Left cardiac atrium (tissue), 4 donors: ENCODE results near the gene NHERF1. TPM values are rescaled to one million over a fixed set of nuclear protein-coding genes. Genes with fewer than 3 reads are reported as not detected.

Experiments used
- ATAC-seq, 2 donors: fragments of 200-7000 bp; cut with Tn5 transposase; one replicate each; pipeline ENCODE4 v1.9.1; 2020; ENCODE audit warnings: mild to moderate bottlenecking in 2 of 2, moderate library complexity in 2 of 2
- DNase-seq: peaks from one replicate; pipeline ENCODE4 v3.0.0-alpha.2; 2020
- intact Hi-C, 2 donors: fragments of 100-400 bp; cut with DNase I; formaldehyde crosslinking; loops; one replicate each; pipeline versions ENCODE4 v1.14.1 to v1.15.1; 2022 to 2023
- total RNA-seq, 2 donors: library from RNA; stranded (reverse); fragmentation: NEBNext Ultra II Directional; extraction: Animal tissue kit (Norgen Biotek cat#: 25700); gene quantifications; one replicate each; pipeline ENCODE4 v1.2.1, GENCODE V29; 2021
- donor health status: DM: no; HTN: yes; CAD: no.
- donor health status: DM: no; HTN: yes; CAD: no; lungs with severe emphysema.
- donor health status: DM: yes; HTN: yes; CAD: no.
- donor health status: Dilated cardiomyopathy.

NHERF1 gene
- total RNA-seq, 2 donors from 2014 or later: 15.1 to 18.5 TPM

GRCh38 chr17:74760404-74761105, 12.1 kb downstream of the NHERF1 start:
- intact Hi-C loops: no loop called here
- no peak for DNase-seq
- ATAC-seq: peak in 1 of 2 donors; percentile 0

GRCh38 chr17:74761419-74761818, 13.0 kb downstream of the NHERF1 start:
- ATAC-seq (no peak), DNase-seq (no peak)
- intact Hi-C loops: no loop called here

GRCh38 chr17:74761931-74762330, 13.5 kb downstream of the NHERF1 start:
- ATAC-seq (no peak), DNase-seq (no peak)
- intact Hi-C loops: no loop called here

DNA sequence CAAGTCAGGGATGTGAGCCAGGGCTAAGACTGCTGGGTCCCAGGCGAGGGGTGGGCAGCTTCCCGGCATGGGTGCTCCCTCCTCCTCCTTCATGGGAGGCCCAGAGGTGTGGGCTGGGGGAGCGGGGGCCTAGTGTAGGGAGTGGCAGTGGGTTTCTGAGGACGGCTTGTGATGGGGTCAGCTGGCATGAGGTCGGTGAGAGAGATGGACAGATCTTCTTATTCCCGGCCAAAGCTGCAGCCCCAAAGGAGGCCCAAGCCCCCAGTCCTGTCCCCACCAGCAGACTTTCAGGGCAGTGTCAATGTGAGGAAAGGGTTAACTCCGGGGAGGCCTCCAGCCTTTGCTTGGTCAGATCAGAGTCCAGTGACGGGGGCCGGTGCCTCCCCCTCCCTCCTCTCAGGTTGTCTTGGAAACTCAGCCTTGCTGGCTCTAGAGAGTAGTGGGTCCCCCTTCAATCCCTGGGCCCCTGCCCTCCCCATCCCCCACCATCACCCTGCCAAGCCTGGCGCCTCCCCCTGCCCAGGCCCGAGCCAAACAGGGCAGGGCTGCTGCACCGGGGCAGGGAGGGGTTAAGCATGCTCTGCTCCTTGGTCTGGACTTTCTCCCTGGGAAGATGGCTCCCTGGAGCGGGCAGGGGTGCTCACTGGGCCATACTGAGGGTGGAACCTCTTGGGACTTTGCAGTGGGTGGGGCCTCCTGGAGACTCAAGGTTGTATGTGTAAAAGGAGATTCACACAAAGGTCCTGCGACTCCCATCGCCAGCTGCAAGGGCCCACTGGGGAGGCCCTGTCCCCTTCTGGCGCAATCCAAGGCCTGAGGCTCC, 15.3 kb downstream of the NHERF1 start:
- intact Hi-C loops: no loop called here
- peak in 1 of 2 donors; percentile 1 for ATAC-seq
- DNase-seq: no peak

DNA sequence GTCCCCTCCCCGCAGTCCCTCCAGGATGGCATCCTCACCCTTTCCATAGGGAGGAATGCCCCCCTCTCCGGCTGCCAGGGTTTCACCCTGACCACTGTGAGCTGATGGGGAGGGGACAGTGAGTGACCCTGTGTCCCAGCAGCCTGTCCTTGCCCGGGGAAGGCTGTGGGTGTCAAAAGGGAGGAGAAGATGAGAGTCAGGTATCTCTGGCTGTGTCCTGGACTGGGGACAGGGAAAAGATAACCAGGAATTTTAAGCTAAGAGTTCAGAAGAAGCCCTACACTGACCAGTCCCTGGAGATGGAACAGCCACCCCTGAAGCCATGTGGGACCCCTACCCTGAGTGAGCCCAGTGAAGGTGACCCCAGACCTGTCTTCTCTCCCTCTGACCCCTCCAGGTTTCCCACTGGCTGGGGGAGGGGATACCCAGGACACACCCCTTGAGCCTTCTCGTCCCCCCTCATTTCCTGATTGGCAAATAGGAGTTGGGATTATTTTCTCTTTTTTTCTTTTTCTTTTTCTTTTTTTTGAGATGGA, 16.4 kb downstream of the NHERF1 start:
- intact Hi-C loops: no loop called here
- no peak for DNase-seq
- no peak for ATAC-seq

GRCh38 chr17:74766413-74766812, 18.0 kb downstream of the NHERF1 start:
- DNase-seq: no peak
- no peak for ATAC-seq
- intact Hi-C loops: no loop called here

DNA sequence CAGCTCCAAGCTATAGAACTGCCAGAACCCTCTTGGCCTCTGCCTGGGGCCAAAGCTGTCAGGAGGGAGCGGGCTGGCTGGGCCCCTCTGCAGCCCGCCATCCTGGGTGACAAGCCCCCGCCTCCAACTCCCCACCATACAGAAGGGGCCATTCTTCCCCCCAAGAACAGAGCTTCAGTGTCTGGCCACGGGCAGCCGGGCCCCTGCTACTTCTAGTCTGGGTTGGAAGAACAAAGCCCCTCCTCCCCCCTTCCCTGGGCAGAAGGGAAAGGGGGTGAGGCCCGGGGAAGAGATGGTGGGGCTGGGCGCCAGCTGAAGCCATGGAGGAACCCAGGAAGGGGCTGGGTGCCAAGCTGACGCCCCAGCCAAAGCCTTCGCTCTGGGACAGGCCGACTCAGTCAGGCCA, 18.7 kb downstream of the NHERF1 start:
- DNase-seq (no peak), ATAC-seq (no peak)
- intact Hi-C loops: no loop called here

- intact Hi-C loops: no loop called here
- ATAC-seq: peak; percentile 53 to 56
- peak; percentile 77 for DNase-seq
These were observed 19.8 kb downstream of the NHERF1 start for GRCh38 chr17:74768069-74768762.

- intact Hi-C loops: no loop called here
- ATAC-seq: peak in 1 of 2 donors; percentile 3
- DNase-seq: no peak
These were observed 20.3 kb downstream of the NHERF1 start for GRCh38 chr17:74768763-74769114.

DNA sequence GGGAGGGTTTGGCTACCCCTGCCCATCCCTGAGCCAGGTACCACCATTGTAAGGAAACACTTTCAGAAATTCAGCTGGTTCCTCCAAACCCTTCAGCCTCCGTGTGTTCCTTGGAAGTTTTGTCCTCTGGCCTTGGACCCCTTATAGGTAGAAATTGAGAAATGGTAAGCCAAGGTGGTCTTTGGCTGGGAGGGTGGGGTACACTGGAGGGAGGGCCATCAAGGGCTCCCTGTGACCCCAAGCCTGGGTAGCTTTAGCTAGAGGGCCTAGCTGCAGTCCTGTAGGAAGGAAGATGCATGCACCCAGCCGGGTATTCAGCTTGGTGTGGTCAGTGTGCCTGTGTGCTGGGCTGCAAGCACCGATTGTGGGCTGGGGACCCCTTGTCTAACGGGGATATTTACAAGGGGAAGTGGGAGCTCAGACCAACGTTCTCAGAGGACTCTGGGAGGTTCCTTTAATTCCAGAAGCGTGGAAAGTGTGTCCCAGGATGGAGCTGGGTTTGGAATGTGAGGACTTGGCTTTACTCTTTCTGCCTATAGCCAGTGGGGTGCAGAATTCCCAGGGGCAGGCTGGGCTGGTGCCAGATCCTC, 20.9 kb downstream of the NHERF1 start:
- DNase-seq (no peak), ATAC-seq (no peak)
- intact Hi-C loops: no loop called here

DNA sequence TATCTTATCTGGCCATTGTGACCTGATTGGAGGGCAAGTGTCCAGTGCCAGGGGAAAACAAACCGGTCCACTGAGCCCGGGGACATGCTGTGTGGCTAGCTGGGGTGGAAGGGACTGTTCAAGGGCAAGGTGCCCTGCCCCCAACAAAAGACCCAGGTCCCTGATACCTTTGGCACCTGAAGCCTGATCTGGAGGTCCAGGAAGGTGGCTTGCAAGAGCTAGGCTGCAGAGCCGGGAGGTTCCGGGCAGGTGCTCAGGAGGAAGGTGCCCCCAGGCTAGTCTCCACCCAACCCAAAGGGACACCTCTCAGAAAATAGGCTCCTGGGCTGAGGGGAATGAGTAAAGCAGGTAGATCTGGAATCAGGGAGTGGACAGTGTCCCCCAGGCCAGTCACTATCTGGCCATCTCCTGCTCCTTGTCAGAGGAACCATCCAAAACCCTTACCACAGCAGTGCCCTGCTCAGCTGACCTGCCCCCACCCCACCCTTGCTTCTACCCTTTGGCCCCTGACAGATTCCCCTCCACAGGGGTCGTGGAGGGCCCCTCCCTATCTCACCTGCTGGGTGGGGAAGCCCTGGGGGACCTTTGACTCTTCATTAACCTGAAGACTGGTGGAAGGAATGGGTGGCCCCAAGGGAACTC, 21.5 kb downstream of the NHERF1 start:
- intact Hi-C loops: loop anchor here in 1 of 2 donors (2.0 kb wide), 1 partner anchor 25 kb away; no protein-coding TSS in a partner anchor
- ATAC-seq (no peak), DNase-seq (no peak)

DNA sequence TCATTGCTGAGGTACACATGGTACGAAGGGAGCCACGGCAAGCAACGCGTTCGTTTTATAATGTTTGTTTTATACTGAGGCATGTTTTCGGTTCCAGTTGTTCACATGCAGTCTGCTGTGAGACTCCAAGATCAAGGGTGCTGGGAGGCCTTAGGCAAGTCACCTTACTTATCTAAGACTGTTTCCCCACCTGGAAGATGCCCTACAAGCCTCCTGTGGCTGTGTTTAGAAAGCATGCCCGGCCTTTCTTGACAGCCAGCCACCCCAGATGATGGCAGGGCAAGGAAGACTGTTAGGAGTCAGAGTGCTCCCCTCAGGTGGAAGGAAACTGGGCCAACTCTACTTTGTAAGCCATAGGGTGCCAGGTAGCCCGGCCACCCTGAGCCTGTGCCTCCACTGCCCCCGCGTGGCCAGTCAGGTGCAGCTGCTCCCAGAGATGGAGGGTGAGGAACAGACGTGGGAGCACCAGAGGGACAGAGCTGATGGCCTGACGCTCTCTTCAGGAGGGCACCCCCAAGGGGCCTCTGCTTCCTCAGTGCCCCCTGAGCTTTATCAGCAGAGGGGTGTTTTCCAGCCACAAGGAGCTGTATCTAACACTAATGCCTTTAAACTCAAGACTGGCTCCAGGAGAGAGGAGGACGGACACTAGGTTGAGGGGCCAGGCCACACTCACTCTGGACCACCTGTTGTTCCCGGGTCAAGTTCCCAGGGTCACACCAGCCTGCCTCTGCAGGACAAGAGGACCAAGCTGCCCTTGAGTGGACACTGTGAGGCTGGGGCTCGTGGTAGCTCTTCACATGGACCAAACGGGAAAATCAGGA, 22.3 kb downstream of the NHERF1 start:
- ATAC-seq (peak; percentile 54 to 73), DNase-seq (peak; percentile 63)
- intact Hi-C loops: loop anchor here in 1 of 2 donors (2.0 kb wide), 1 partner anchor 26 kb away; no protein-coding TSS in a partner anchor

DNA sequence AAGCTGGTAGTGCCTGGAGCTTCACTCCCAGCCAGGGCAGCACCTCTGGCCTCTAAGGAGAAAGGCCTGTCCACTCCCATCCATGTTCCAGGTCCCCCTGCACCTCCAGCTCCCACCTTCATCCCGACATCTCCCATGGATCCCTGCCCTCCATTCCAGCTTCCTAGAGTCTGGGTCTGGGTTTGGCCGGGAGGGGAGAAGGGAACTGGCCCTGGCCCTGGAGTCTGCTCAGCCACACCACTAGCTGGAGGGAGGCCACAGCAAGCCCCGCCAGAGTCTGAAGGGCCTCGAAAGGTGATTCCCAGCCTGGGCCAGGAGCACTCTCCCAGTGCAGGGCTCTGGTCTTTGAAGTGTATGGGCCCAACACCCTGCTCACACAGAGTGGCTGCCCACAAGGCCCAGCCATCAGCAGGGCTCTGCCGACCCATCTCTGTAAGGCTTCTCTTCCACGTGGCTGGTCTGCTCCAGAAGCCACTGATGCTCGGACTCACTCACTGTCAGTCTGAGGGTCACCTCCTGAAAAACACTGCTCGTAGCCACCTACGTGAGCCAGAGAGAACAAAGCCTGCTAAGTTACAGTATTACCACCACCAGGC, 23.0 kb downstream of the NHERF1 start:
- intact Hi-C loops: loop anchor here in 1 of 2 donors (2.0 kb wide), 1 partner anchor 27 kb away; no protein-coding TSS in a partner anchor
- no peak for DNase-seq
- no peak for ATAC-seq

DNA sequence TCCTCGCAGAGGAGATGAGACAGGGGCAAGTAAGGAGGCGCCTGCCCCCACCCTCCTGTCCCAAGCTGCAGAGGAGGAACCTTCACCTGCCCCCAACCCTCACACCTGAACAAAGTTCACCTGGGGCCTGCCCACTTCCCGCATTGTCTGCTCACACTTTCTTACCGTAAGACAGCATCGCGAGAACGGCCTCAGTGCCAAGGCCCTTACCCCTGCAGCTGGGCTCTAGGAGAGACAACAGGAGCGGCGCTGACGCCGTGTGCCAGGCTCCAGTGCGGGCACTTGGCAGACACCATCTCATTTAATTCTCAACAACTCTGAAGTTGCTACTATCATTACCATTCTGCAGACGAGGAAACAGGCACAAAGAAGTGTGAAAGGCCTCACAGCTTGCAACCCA, 23.6 kb downstream of the NHERF1 start:
- DNase-seq: no peak
- intact Hi-C loops: no loop called here
- no peak for ATAC-seq

DNA sequence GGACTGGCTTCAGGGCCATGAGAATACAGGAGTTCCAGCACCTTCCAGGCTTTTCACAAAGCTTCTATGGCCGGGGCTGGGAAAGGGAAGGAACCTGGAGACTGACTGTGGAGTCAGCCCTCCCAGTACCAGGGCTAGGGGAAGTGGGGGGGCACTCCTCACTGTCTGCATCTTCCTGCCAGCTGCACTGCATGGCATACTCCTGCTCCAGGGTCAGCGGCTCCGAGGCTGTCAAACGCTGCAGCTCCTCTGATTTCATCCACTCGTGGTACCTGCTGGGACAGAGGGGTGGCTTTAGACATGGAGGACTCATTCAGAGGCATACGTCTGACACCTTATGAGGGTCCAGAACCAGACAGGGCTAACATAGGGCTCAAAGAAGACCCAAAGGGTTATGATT, 25.0 kb downstream of the NHERF1 start:
- DNase-seq (no peak), ATAC-seq (no peak)
- intact Hi-C loops: no loop called here

DNA sequence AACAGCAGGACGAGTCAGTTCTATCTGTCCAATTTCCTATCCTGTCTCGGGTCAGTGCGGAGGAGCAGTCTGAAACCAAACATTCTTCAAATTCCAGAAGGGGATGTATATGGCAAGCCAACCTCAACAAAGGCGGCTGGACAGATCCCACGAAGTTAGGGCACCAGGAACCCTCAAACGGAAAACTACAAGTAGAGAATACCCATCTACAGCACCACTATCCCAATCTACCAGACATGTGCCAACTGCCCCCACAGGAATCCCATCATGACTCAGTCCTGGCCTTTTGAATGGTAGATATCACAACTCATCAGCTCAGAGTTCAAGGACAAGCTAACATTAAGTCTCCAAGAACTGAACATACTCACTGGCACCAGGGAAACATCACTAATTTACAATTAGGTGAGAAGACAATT, 25.5 kb downstream of the NHERF1 start:
- ATAC-seq: no peak
- DNase-seq: no peak
- intact Hi-C loops: no loop called here

DNA sequence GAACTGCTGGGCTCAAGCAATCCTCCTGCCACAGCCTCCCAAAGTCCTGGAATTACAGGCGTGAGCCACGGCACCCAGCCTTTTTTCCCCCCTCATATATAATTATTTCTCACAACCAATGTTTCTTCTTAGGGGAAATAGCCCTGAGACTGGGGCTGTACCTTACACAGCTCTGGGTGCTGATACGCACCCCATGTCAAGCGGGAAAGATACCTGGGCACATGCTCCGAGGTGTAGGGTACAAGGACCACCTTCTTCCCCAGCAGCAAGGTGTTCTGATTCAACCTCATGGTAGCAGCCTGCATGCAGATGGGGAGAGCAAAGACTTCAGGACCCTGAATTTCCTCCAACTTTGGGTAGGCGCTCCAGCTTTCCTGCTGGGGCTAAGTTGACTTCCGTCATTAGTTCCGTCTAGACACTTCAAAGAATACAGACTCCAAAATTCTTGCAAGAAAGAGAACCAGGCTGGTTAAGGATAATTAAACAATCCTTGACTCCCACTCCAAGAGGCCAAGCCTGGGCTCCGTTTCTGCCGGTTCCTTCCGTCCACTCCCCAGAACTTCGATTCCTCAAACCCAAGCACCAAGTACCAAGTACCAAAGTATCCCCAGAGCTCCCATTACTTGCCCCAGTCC, 27.1 kb downstream of the NHERF1 start:
- DNase-seq (no peak), ATAC-seq (no peak)
- intact Hi-C loops: no loop called here
